EH (cell line): ENCODE measurements around the gene MPP1.
A peak's percentile ranks its signal among the peaks of the same experiment; 100 is the strongest.

Experiments used
- DNase-seq: peaks from one replicate; pipeline ENCODE4 v3.0.0-alpha.2; 2015; ENCODE audit warnings: low read depth

Gene MPP1

GRCh38 chrX:154812341-154813101 lies 7.2 kb upstream of the MPP1 start:
- DNase-seq: no peak

DNA sequence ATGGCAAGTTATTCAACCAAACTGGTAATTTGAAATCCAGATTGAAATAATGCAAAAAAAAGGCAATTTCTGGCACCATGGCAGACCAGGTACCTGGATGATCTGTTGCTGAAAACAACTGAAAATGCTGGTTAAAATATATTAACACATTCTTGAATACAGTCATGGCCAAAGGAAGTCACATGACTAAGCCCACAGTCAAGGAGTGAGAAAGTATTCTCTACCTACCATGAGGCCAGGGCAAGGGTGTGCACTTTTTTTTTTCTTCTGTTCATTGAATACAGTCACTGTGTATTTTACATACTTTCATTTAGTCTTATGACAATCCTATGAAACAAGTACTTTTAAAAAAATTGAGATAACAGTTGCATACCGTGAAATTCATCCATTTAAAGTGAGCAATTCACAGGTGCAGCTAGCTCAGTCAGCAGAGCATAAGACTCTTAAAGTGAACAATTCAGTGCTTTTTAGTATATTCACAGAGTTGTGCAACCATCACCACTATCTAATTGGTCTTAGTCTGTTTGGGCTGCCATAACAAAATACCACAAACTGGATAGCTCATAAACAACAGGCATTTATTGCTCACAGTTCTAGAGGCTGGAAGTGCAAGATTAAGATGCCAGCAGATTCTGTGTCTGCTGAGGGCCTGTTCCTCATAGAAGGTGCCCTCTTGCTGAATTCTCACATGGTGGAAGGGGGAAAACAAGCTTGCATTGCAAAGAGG lies 4.8 kb upstream of the MPP1 start:
- peak; percentile 39 for DNase-seq

GRCh38 chrX:154806837-154807501 lies 1.7 kb upstream of the MPP1 start:
- DNase-seq: no peak

- peak; percentile 64 for DNase-seq
Measured at GRCh38 chrX:154805696-154806091, 409 bp upstream of the MPP1 start.

- peak; percentile 26 for DNase-seq
Measured at GRCh38 chrX:154804261-154804956, 876 bp downstream of the MPP1 start.

- DNase-seq: no peak
Measured at GRCh38 chrX:154802947-154803346, 2.3 kb downstream of the MPP1 start.

DNA sequence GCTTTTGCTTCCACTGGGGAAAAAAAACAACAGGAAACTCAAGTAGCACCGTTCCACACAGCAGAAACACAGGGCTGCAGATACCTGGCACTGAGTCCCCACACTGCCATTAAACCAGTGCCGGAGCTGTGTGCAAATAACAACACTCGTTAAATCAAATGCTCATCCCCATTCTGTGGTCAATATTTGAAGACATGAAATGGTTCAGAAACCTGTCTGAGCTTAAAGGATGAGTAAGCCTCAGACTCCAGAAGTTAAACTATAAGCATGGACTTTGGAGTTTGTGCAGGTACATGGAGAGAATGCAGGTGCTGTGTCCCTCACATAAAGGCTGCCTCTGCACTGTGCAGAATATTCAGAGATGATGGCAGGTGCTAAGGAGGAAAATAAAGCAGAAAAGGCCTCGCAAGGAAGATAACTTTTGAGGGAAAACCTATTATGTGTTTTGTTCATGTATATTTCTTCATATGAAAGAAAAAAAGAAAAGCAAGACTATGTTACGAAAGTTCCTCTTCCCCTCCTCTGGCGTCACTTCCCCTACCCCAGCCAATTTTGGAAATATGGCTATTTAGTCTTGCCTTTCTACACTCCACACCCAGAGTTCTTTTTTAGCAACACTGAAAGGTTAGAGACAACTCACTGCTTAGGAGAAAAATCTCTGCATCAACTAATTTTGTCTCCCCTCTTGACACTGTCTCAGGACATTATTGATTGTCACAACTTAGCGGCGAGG lies 4.6 kb downstream of the MPP1 start:
- no peak for DNase-seq

GRCh38 chrX:154799556-154800348 lies 5.5 kb downstream of the MPP1 start:
- DNase-seq: no peak

GRCh38 chrX:154797006-154797405 lies 8.3 kb downstream of the MPP1 start:
- DNase-seq: no peak

GRCh38 chrX:154795016-154795415 lies 10.3 kb downstream of the MPP1 start:
- no peak for DNase-seq

- no peak for DNase-seq
Measured at GRCh38 chrX:154793084-154793795, 12.0 kb downstream of the MPP1 start.

DNA sequence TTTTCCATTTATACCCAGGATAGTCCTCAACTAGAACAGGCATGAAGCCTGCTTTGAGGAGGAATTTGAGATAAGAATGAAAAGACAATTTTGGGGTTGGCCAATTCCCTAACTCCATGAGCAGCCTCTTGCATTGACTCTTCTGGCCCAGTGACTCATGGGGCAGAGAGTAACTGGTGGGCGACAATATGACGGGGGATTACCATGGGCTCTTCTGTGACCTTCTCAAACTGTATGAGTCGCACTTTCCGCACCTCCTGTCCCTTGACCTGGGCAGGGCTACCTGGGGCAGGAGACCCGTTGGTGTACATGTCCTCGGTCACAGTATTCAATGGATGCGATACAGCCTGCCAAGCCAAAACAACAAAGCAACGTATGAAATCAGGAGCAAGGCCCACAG lies 13.3 kb downstream of the MPP1 start:
- no peak for DNase-seq

DNA sequence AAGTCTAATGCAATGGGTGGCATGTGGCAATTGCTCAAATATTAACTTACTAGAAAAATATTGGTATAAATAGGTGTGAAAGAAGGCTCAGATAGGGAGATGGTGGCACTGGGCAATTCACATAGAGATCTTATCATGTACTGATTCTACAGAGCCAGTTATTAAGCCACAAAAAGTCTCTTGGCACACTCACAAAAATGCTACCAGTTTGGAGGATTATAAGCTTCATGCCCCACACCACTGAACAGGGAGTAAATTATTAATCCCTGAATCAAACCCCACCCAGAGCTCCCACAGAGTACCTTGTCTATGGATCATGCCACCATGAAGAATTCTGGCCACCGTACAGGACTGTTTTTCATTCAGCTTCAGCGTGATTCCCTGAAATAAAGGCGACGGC lies 13.8 kb downstream of the MPP1 start:
- DNase-seq: no peak

GRCh38 chrX:154785716-154786115 lies 19.6 kb downstream of the MPP1 start:
- DNase-seq: no peak

DNA sequence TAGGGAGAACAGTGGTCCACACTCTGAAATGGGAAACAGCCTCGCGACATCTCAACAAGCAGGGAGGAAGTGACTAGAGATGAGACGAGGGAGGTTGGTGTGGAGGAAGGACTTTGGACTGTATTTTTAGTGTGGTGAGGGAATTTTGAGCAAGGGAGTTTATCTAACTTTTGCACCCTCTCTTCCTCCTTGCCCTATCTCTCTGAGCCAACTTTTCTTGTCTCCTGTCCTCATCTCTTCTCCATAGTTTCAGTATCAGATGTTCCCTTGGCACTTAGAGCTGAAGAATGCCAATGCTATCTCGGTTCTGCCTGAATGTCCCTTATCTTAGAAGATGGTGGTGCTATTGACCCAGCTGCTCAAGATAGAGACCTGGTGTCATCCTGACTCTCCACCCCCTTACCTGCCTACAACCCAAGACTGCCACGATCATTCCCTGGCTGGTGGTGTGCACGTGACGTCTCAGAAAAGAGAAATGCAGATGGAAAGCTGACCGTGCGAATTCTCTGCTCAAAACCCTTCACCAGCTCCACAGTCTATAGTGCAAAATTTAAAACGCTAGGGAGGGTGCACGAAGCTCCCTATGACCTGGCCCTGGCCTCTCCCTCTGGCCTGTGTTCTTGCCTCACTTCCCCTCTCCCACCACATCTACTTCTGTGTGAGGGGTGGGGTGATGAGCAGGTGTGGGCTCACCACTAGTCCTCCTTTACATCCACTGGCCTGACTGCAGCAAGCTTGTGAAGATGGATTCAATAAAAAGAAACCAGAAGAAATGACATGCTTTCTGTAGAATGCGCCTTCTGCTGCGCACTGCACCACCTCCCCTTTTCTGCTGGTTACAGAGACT lies 20.9 kb downstream of the MPP1 start:
- no peak for DNase-seq

GRCh38 chrX:154780968-154781367 lies 24.3 kb downstream of the MPP1 start:
- DNase-seq: no peak

- DNase-seq: peak; percentile 54
Measured at GRCh38 chrX:154779261-154779660, 26.0 kb downstream of the MPP1 start.

DNA sequence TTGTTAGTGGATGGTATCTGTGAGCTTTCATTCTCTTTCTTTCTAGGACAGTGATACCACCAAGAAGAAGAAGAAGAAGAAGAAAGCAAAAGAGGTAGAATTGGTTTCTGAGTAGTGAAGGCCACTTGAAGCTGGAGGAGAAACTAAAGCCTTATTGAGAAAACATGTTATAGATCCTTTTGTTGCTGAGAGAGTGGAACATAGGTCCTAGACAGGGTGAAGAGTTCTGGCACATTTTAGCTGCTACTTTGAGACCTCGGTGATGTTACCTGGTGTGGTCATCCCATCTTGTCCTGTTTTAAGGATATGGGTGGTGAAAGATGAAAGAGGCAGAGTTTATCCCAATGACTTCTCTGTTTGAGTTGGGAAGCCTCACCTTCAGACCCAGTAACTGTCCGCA lies 28.5 kb downstream of the MPP1 start:
- no peak for DNase-seq
